ENCODE results near the gene CASP5.

DNA sequence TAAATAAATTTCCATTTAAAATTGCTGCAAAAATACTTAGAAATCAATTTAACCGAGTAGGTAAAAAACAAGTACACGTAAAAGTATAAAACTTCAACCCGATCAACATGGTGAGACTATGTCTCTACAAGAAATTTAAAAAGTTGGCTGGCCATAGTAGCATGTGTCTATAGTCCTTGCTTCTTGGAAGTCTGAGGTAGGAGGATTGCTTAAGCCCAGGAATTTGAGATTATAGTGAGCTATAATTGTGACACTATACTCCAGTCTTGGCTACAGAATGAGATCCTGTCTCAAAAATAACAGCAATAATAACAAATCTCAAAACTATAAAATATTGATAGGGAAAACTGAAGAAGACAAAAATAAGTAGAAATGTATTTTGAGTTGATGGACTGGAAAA is 65.7 kb downstream of the CASP5 start:
- TF ChIP-seq, protein P1, sequence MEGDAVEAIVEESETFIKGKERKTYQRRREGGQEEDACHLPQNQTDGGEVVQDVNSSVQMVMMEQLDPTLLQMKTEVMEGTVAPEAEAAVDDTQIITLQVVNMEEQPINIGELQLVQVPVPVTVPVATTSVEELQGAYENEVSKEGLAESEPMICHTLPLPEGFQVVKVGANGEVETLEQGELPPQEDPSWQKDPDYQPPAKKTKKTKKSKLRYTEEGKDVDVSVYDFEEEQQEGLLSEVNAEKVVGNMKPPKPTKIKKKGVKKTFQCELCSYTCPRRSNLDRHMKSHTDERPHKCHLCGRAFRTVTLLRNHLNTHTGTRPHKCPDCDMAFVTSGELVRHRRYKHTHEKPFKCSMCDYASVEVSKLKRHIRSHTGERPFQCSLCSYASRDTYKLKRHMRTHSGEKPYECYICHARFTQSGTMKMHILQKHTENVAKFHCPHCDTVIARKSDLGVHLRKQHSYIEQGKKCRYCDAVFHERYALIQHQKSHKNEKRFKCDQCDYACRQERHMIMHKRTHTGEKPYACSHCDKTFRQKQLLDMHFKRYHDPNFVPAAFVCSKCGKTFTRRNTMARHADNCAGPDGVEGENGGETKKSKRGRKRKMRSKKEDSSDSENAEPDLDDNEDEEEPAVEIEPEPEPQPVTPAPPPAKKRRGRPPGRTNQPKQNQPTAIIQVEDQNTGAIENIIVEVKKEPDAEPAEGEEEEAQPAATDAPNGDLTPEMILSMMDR (IDR thresholded peaks at IDR 0.05; ENCODE audit: poor library complexity, severe bottlenecking), result no peak
- TF ChIP-seq POLR2AphosphoS5 (IDR thresholded peaks at IDR 0.05) (no peak), EP300 (conservative IDR thresholded peaks at IDR 0.05; ENCODE audit: poor library complexity, severe bottlenecking) (no peak), EZH2 (IDR thresholded peaks at IDR 0.05; ENCODE audit: borderline replicate concordance, insufficient read depth, low read length, poor library complexity, severe bottlenecking) (no peak), MXI1 (conservative IDR thresholded peaks at IDR 0.05; ENCODE audit: poor library complexity, severe bottlenecking) (no peak), TAF1 (IDR thresholded peaks at IDR 0.05; ENCODE audit: low read depth) (no peak)
- TF ChIP-seq, protein P2, sequence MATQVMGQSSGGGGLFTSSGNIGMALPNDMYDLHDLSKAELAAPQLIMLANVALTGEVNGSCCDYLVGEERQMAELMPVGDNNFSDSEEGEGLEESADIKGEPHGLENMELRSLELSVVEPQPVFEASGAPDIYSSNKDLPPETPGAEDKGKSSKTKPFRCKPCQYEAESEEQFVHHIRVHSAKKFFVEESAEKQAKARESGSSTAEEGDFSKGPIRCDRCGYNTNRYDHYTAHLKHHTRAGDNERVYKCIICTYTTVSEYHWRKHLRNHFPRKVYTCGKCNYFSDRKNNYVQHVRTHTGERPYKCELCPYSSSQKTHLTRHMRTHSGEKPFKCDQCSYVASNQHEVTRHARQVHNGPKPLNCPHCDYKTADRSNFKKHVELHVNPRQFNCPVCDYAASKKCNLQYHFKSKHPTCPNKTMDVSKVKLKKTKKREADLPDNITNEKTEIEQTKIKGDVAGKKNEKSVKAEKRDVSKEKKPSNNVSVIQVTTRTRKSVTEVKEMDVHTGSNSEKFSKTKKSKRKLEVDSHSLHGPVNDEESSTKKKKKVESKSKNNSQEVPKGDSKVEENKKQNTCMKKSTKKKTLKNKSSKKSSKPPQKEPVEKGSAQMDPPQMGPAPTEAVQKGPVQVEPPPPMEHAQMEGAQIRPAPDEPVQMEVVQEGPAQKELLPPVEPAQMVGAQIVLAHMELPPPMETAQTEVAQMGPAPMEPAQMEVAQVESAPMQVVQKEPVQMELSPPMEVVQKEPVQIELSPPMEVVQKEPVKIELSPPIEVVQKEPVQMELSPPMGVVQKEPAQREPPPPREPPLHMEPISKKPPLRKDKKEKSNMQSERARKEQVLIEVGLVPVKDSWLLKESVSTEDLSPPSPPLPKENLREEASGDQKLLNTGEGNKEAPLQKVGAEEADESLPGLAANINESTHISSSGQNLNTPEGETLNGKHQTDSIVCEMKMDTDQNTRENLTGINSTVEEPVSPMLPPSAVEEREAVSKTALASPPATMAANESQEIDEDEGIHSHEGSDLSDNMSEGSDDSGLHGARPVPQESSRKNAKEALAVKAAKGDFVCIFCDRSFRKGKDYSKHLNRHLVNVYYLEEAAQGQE (IDR thresholded peaks at IDR 0.05; ENCODE audit: borderline replicate concordance), result no peak
